CD4-positive, alpha-beta T cell treated with Interleukin-15 for 4 hours (primary cell): Measurements from ENCODE around the gene ABCG8.

Source experiments
- DNase-seq: peaks from one replicate; pipeline ENCODE4 v3.0.0-alpha.2; 2020; ENCODE audit warnings: low spot score

Gene ABCG8

GRCh38 chr2:43838560-43839267 lies at the start of gene ABCG8, which contains the start of gene ABCG5:
Gene ABCG8 (plus strand): TSS chr2:43838971. CDS start chr2:43839054, 83 bp downstream.
Gene ABCG5 (minus strand): TSS chr2:43838839. CDS start chr2:43838679, 160 bp downstream.
- DNase-seq = no peak

- no peak for DNase-seq
These were observed 48.6 kb upstream of the ABCG8 start for GRCh38 chr2:43790147-43790546.

GRCh38 chr2:43791035-43791765 lies 47.6 kb upstream of the ABCG8 start:
- DNase-seq = no peak

GRCh38 chr2:43792653-43793052 lies 46.1 kb upstream of the ABCG8 start:
- no peak for DNase-seq

GRCh38 chr2:43794956-43795355 lies 43.8 kb upstream of the ABCG8 start:
- DNase-seq = no peak

- DNase-seq = no peak
These were observed 42.6 kb upstream of the ABCG8 start for GRCh38 chr2:43796206-43796605.

GRCh38 chr2:43798300-43798699 lies 40.5 kb upstream of the ABCG8 start:
- no peak for DNase-seq

GRCh38 chr2:43800894-43801293 lies 37.9 kb upstream of the ABCG8 start:
- no peak for DNase-seq

GRCh38 chr2:43802135-43802534 lies 36.6 kb upstream of the ABCG8 start:
- DNase-seq = no peak

- no peak for DNase-seq
These were observed 35.7 kb upstream of the ABCG8 start for GRCh38 chr2:43803113-43803512.

GRCh38 chr2:43806719-43807031 lies 32.1 kb upstream of the ABCG8 start:
- DNase-seq = no peak

GRCh38 chr2:43810452-43810851 lies 28.3 kb upstream of the ABCG8 start:
- no peak for DNase-seq

GRCh38 chr2:43810888-43811287 lies 27.9 kb upstream of the ABCG8 start:
- DNase-seq = no peak

GRCh38 chr2:43812006-43812405 lies 26.8 kb upstream of the ABCG8 start:
- no peak for DNase-seq

- no peak for DNase-seq
These were observed 25.8 kb upstream of the ABCG8 start for GRCh38 chr2:43812947-43813346.

- DNase-seq = no peak
These were observed 24.1 kb upstream of the ABCG8 start for GRCh38 chr2:43814711-43815110.

GRCh38 chr2:43818761-43819160 lies 20.0 kb upstream of the ABCG8 start:
- no peak for DNase-seq

- DNase-seq = no peak
These were observed 19.1 kb upstream of the ABCG8 start for GRCh38 chr2:43819491-43820163.

GRCh38 chr2:43822839-43823238 lies 15.9 kb upstream of the ABCG8 start:
- no peak for DNase-seq

- no peak for DNase-seq
These were observed 15.0 kb upstream of the ABCG8 start for GRCh38 chr2:43823751-43824150.

- DNase-seq = no peak
These were observed 14.3 kb upstream of the ABCG8 start for GRCh38 chr2:43824512-43824911.

- DNase-seq = no peak
These were observed 13.7 kb upstream of the ABCG8 start for GRCh38 chr2:43824951-43825493.

- no peak for DNase-seq
These were observed 12.9 kb upstream of the ABCG8 start for GRCh38 chr2:43825841-43826240.
